RWPE2 (cell line): ENCODE data around the gene KCNMA1.

Experiments used
- ATAC-seq: fragments of 200-7000 bp; cut with Tn5 transposase; 3 replicates; pipeline ENCODE4 v1.9.1; 2021; ENCODE audit warnings: low read depth
- DNase-seq: peaks from one replicate; pipeline ENCODE4 v3.0.0-alpha.2; 2020; ENCODE audit warnings: low spot score
- H3K27ac ChIP-seq: fragments of 450-650 bp; 2 replicates; pipeline ENCODE4 v1.5.1; 2017; ENCODE audit warnings: mild to moderate bottlenecking; ENCODE audit not compliant: poor library complexity, severe bottlenecking
- H3K27me3 ChIP-seq: fragments of 250-450 bp; sonication (Bioruptor Pico); 2 replicates; pipeline ENCODE4 v1.5.1; 2021; ENCODE audit warnings: mild to moderate bottlenecking, moderate library complexity; ENCODE audit not compliant: insufficient read depth, poor library complexity, severe bottlenecking
- H3K36me3 ChIP-seq: fragments of 250-450 bp; sonication (Bioruptor Pico); 2 replicates; pipeline ENCODE4 v1.5.1; 2020; ENCODE audit warnings: low read depth, mild to moderate bottlenecking, moderate library complexity
- H3K4me1 ChIP-seq: fragments of 250-450 bp; sonication (Bioruptor Pico); 2 replicates; pipeline ENCODE4 v1.5.1; 2021; ENCODE audit warnings: mild to moderate bottlenecking, moderate library complexity; ENCODE audit not compliant: insufficient read depth, poor library complexity, severe bottlenecking
- H3K4me3 ChIP-seq: fragments of 250-450 bp; sonication (Bioruptor Pico); 2 replicates; pipeline ENCODE4 v1.5.1; 2021; ENCODE audit warnings: mild to moderate bottlenecking, moderate library complexity; ENCODE audit not compliant: severe bottlenecking
- H3K9me3 ChIP-seq: fragments of 250-450 bp; sonication (Bioruptor Pico); 2 replicates; pipeline ENCODE4 v1.5.1; 2021; ENCODE audit warnings: mild to moderate bottlenecking, moderate library complexity; ENCODE audit not compliant: severe bottlenecking
- TF ChIP-seq, protein P1 (sequence below): fragments of 450-650 bp; IDR thresholded peaks from one replicate; pipeline ENCODE4 v1.5.1; 2017; ENCODE audit warnings: mild to moderate bottlenecking, moderate library complexity; ENCODE audit not compliant: poor library complexity, severe bottlenecking

Gene KCNMA1

DNA sequence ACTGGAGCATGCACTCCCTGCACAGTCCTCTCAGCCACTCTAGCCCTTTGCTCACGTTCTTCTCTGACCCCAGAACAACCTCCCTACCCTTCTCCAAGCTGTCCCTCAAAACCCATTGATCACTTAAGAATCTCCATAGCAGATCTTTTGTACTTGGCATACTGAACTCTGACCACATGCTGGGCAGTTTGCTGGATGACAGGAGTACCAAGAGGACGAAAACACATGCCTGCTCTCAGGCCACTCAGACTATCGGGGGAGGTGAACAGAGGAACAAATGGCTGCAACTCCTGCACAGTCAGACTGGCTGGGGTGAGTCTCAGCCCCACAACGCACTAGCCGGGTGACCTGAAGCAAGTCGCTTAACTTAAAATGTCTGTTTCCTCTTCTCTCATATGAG is 52.7 kb downstream of the KCNMA1 start:
- H3K27me3 ChIP-seq = no peaks in the 10 kb centered on the region
- TF ChIP-seq, protein P1, sequence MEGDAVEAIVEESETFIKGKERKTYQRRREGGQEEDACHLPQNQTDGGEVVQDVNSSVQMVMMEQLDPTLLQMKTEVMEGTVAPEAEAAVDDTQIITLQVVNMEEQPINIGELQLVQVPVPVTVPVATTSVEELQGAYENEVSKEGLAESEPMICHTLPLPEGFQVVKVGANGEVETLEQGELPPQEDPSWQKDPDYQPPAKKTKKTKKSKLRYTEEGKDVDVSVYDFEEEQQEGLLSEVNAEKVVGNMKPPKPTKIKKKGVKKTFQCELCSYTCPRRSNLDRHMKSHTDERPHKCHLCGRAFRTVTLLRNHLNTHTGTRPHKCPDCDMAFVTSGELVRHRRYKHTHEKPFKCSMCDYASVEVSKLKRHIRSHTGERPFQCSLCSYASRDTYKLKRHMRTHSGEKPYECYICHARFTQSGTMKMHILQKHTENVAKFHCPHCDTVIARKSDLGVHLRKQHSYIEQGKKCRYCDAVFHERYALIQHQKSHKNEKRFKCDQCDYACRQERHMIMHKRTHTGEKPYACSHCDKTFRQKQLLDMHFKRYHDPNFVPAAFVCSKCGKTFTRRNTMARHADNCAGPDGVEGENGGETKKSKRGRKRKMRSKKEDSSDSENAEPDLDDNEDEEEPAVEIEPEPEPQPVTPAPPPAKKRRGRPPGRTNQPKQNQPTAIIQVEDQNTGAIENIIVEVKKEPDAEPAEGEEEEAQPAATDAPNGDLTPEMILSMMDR = no peak
- no peak for DNase-seq
- no peaks in the 10 kb centered on the region for H3K36me3 ChIP-seq
- H3K27ac ChIP-seq = no peak overlapping the region
- H3K9me3 ChIP-seq = no peaks in the 10 kb centered on the region
- peaks cover 35% of the 10 kb centered on the region for H3K4me1 ChIP-seq
- no peak for ATAC-seq
- H3K4me3 ChIP-seq = no peak overlapping the region

DNA sequence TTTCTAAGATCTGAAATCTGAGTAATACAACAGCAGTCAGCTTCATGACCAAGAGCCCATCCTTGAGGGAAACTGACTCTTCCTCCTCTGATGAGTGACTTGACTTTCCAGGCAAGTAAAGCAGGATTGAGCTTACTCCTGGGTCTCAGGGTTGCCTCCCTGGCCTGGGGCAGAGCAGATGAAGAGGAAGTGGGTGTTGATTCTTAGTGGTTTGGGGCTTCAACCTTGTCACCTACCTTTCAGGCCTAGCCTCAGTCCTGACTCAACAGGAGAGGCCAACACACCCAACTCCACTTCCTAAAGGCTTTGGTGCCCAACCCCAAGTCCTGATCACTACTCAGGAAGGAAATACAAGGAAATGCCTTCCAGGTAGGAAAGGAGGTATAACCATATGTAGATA is 54.1 kb downstream of the KCNMA1 start:
- no peak for ATAC-seq
- Histone ChIP-seq H3K4me1 (peaks cover 48% of the 10 kb centered on the region), H3K4me3 (no peak overlapping the region)

DNA sequence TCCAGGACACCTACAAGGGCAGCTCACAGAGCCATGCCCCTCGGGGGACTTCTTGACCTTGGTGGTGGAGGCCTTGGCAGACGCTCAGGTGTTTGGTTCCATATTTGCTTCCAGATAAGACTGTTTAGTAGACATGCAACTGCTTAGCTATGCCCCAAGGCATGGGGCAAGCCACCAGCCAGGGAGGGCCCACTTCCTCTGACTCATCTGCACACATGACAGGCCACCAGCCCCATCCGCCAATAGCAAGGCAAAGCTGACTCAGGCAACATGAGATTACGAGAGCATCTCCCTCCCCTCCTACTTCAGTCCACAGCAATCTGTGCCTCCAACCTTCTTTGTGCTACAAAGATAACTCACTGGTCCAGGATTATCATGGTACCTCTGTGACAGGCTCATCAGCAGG is 54.9 kb downstream of the KCNMA1 start:
- Histone ChIP-seq H3K9me3 (no peaks in the 10 kb centered on the region), H3K27ac (peak overlapping the region; percentile 67), H3K27me3 (no peaks in the 10 kb centered on the region), H3K4me3 (no peak overlapping the region), H3K4me1 (peaks cover 46% of the 10 kb centered on the region), H3K36me3 (no peaks in the 10 kb centered on the region)
- TF ChIP-seq, protein P1 = no peak
- peak; percentile 89 for DNase-seq
- ATAC-seq = peak; percentile 80

More for the DNA sequence above, 54.1 kb downstream of the KCNMA1 start:
- H3K9me3 ChIP-seq = no peaks in the 10 kb centered on the region
- no peaks in the 10 kb centered on the region for H3K36me3 ChIP-seq
- TF ChIP-seq, protein P1 = no peak
- no peak for DNase-seq
- H3K27me3 ChIP-seq = no peaks in the 10 kb centered on the region
- H3K27ac ChIP-seq = peak overlapping the region; percentile 67

DNA sequence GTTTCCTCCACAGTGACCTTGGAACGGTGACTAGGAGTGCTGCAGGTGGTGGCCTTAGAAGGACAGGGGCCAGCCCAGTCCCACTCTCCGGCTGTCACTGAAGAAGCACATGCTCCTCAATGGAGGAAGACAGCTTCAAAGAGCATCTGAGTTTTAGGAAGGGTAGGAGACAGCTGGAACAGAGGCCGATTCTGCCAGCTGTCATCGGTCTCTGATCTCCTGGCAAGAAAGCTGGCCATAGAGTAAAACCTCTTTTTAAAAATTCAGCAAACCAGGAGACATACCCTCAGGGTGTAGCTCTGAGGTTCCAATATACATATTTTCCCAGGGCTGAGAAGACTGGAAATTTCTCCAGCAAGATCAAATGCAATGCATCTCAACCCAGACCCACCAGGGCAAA is 55.9 kb downstream of the KCNMA1 start:
- no peaks in the 10 kb centered on the region for H3K9me3 ChIP-seq
- no peak for ATAC-seq
- H3K4me3 ChIP-seq = no peak overlapping the region
- peaks cover 36% of the 10 kb centered on the region for H3K4me1 ChIP-seq
- TF ChIP-seq, protein P1 = no peak
- peak overlapping the region; percentile 67 for H3K27ac ChIP-seq
- H3K27me3 ChIP-seq = no peaks in the 10 kb centered on the region
- no peaks in the 10 kb centered on the region for H3K36me3 ChIP-seq
- DNase-seq = no peak

DNA sequence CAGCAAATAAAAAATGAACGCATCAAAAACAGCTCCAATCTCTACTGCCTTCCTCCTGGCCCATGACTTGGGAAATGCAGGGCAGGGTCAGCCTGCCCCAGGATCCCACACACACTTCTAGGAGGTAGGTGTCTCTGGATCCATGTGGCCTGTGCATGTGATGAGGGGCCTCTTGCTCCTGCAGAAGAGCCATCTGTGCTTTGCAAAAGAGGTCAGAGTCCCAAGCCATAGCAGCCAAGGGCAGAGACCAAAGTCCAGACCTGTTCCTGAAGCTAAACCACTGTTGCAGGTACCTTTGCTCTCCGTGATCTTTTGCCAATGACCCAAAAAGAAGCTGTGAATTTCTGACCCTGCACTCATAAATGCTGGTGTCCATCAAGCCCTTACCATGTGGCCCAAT is 57.1 kb downstream of the KCNMA1 start:
- DNase-seq (no peak), ATAC-seq (no peak)
- no peaks in the 10 kb centered on the region for H3K36me3 ChIP-seq
- H3K27me3 ChIP-seq = no peaks in the 10 kb centered on the region
- H3K27ac ChIP-seq = peak overlapping the region; percentile 43
- TF ChIP-seq, protein P1 = no peak
- H3K4me3 ChIP-seq = no peak overlapping the region
- no peaks in the 10 kb centered on the region for H3K9me3 ChIP-seq
- peaks cover 31% of the 10 kb centered on the region for H3K4me1 ChIP-seq
